GM21717 (cell line): Measurements from ENCODE around the gene RIN2.
"Not testable (repeated sequence)": the region's sequence is repeated elsewhere in the genome, so short reads cannot be mapped to it uniquely, and the experiment has no call there.

Experiments used
- ATAC-seq: cut with Tn5 transposase; IDR thresholded peaks from one replicate; pipeline ENCODE4 v1.9.1; 2021; ENCODE audit warnings: mild to moderate bottlenecking, moderate library complexity; ENCODE audit not compliant: unreplicated experiment

The RIN2 gene

DNA sequence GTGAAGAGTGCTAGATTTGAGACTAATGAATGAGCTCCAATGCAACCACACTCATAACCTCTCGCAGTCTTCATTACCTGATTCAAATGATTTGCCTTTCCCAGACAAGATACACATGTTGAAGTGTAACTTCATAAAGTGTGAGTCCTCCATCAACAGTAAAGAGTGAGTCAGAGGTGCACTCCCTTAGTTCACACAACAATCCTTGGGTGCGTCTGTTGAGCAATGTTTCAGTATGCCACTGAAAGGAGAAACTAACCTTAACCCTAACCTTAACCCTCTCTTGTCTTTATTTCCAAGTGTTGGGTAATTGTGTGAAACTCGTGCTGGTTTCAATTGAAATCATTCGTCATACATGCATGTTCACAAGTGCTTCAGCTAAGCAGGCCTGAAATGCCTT, 21.0 kb upstream of the RIN2 start:
- no peak for ATAC-seq

DNA sequence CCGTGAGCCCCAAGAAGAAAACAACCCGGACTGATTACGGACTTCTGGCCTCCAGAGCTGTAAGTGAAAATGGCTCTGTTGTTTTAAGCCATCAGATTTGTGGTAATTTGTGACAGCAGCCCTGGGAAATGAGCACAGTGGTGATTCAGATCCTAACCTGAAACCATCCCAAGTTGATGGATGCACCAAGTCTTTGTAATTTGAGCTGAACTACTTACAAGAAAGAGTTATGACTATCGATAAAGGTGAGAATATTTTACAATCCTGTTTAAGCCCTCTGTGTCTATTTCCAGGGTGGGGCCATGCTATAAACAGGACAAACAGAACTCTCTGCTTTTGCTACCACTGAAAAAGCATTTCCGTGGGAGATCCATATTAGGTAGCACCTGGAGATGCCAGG, 19.1 kb upstream of the RIN2 start:
- no peak for ATAC-seq

DNA sequence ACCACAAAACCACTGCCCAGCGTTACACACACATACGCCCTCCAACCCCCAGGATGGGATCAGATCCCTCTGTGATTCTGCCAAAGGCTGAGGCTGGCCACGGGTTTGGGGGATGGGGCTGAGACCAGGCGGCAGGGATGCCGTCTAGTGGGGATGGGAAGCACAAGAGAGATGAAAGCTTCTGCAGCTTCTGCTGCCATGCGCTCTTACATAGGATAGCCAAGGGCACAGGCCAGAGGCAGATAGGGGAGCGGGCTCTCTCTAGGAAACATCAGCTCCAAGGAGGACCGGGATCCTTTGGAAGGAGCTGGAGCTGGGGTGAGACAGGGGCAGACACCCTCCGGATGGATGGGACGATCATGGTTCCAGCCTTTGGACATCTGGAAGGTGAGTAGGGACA, 18.7 kb upstream of the RIN2 start:
- ATAC-seq = no peak

DNA sequence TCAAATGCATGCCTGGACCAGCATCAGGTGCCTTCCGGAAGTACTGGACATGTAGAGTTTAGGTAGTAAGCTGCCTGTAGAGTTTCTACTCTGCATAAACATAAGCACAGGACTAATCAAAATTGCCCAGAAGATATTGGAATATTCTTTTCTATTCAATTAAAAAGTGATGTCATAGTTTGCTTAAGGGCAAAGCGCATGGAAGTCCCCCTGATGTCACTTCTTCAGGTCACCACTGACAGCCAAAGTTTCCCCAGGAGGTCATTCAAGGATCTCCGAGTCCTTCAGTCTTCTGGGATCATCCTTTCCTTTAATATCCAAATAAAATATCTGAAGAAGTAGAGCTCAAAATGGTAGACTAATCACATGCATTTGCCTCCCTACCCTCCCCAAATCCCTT, 17.5 kb upstream of the RIN2 start:
- ATAC-seq = no peak

DNA sequence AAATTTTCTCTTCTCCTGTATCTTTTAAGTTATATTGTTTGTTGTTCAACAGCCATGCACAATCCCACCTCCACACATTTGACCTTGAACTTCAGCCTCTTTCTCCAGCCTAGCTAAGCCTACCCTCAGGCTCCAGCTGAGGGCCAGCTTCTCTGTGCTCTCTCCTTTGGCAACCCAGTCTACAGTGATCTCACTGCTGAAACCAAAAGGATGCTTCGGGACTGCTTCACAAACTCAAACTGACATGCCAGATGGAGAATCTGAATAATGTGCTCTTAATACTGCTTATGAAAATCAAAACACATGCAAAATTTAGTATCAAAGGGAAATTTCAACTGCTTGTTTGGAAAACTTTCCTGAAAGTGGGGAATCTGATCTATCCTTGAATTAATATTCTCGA, 16.1 kb upstream of the RIN2 start:
- ATAC-seq = no peak

DNA sequence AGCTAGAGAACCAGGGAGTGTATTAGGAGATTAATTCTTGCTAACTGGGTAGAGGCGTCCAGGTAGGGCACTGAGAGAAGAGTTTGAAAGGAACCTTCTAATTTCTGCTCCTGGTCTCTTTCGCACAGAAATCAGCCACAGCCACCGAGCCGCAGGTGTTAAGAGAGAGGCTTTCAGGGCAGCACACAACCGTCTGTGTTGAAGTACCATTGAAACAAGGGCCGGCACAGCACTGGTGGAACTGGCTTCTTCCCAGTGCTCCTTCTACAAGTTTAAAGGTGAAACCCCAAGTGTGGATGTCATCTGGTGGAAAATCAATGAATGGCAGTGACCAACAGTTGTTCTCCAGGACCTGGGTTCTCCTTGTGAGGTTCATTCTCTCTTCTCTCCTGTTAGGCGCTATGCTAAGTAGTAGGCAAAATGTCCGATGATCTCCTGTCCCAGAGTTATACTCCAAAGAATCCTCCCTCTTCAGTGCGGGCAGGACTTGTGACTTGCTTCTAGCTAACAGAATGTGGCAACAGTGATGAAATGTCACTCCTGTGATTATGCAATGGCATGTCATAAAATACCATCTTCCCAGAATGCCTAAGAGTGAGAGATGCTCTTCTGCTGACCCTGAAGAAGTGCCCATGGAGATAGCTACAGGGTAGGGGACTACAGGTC, 15.0 kb upstream of the RIN2 start:
- ATAC-seq = no peak

DNA sequence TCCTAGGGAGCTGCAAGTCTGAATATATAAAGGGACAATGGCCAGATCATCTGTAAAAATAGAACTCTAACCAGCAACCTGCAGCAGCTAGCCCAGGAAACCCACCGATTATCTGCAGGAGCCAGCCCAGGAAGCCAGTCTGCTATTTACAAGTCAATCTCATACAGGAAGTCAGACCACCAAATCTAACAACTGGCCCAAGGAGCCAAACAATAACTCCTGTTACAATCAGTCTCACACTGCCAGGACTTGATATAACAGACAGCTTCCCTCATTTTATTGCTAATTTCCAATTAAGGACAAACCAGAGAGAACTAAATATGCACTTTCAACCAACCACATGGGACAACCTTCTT, 14.4 kb upstream of the RIN2 start:
- no peak for ATAC-seq

DNA sequence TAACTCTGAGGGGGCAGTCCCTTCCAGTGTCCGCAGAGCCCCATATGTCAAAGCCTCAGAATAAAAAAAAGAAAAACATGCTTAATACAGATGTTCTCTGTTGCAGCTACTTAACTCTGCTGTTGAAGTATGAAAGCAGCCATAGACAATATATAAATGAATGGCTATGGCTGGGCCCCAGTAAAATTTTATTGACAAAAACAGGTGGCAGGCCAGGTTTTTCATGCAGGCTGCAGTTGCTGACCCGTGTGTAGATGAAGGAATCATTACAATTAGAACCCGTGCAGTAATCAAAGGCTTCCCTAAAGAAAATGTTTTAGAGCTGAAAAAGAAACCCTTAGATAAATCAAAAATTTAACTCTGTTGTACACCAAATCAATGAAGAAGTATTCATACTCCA, 13.0 kb upstream of the RIN2 start:
- ATAC-seq = no peak

DNA sequence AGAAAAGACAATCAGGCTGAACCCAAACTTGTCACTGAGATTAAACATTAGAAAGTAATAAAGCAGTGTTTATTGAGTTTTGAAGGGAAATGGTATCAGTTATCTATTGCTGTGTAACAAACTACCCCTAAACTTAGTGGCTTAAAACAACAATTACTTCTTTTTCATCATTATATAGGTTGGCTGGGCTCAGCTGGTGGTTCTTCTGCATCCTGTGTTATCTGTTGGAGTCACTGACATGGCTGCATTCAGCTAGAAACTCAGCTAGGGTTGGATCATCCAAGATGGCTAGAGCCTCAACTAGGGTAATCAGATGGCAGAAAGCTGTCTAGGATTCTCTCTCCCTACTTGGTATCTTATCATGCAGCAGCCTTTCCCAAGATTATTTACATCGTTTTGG, 12.5 kb upstream of the RIN2 start:
- no peak for ATAC-seq

DNA sequence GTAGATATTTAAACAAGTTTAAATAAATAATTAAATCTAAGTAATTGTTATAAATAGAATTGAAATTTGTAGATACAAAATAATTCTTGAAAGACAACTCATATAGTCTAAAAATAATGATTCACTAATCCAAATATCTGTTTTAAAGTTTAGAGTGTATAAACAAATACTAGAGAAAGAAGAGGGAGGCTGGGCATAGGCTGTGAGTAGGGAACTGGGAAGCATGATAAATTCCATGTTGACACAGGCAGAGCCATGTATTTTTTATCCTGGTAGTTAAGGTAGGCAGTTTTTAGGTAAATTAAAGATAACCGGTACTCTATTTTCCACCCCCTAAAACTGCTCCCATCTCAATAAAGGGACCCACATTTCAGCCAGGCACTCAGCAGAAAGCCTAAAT, 11.7 kb upstream of the RIN2 start:
- no peak for ATAC-seq

DNA sequence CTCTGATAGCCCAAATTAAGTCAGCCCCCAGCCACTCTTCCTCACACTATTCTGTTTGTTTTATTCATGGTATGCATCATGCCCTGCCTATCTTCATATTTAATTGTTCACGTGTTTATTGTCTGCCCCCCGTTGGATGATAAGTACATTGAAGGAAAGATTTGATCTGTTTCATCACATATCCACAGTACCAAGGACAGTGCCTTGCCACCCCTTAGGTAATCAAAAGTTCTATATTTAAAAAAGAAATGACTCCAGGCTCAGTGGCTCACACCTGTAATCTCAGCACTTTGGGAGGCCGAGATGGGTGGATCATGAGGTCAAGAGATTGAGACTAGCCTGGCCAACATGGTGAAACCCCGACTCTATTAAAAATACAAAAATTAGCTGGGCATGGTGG, 10.2 kb upstream of the RIN2 start:
- no peak for ATAC-seq

DNA sequence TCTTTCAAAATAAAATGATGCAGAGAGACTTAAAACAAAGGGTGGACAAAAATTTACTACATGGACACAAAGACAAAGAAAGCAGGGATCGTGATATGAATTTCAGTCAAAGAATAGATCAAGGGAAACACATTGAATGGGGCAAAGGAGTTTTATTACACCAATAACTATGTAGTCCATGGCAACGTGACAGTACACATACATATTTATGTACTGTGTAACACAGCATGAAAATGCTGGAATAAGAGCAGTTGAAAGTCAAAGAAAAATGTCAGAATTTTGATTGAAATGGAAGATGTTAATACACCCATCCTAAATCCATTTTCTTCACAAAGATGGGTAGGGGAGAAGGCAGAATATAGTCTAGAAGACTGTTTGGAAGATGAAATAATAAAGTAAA, 9.4 kb upstream of the RIN2 start:
- no peak for ATAC-seq

DNA sequence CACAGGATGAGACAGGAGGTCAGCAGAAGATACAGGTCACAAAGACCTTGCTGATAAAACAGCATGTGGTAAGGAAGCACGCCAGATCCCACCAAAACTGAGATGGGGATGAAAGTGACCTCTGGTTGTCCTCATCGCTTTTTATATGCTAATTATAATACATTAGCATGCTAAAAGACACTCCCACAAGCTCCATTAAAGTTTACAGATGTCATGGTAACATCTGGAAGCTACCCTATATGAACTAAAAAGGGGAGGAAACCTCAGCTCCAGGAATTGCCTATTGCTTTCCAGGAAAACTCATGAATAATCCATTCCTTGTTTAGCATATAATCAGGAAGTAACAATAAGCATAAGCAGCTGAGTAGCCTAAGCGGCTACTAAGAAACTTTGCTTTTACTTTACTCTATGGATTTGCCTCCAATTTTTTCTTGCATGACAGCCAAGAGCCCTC, 8.4 kb upstream of the RIN2 start:
- ATAC-seq = no peak

DNA sequence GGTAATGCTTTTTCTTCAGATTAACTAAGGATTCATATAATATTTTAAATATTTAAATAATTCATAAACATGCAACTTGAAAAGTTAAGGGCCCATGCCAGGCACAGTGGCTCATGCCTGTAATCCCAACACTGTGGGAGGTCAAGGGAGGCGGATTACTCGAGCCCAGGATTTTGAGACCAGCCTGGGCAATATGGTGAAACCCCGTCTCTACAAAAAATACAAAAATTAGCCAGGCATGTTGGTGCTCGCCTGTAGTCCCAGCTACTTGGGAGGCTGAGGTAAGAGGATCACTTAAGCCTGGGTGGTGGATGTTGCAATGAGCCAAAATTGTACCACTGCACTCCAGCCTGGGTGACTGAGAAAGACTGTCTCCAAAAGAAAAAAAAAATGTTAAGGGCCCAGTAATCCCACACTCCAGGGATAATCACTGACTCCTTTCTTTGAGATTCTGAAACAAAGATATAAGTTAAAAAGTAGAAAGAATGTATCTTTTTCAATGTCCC, 7.9 kb upstream of the RIN2 start:
- no peak for ATAC-seq

DNA sequence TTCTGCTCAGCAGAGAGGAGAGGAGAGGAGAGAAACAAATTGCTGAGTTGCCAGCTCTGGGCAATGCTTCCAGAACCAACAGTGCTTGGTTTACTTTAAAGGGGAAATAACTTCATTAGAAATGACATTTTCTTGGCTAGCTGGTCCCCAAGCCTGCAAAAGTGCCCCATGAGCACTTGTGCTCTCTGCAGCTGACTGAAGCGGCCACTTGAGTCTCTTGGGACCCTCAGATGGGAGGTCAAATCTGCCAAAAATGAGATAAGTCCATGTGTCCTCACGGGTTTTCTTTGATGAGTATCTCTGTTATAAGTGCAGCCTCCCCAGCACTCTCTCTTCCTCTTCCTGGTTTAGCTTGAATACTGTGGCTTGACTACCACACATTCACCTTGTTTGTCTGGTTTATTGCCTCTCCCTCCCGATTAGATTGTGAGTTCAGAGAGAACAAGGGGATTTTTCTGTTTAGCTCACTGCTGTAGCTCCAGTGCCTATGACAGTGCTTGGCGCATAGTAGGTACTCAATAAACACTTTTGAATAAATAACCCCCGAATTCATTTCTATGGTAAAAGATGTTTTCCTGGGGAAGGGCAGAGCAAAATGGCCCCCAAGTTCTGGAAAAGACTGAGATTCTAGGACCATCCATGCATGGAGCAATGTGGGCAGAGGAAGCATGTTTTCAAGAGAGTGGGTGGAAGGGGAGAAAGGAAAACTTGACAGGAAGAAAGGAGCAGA, 7.0 kb upstream of the RIN2 start:
- ATAC-seq = no peak

DNA sequence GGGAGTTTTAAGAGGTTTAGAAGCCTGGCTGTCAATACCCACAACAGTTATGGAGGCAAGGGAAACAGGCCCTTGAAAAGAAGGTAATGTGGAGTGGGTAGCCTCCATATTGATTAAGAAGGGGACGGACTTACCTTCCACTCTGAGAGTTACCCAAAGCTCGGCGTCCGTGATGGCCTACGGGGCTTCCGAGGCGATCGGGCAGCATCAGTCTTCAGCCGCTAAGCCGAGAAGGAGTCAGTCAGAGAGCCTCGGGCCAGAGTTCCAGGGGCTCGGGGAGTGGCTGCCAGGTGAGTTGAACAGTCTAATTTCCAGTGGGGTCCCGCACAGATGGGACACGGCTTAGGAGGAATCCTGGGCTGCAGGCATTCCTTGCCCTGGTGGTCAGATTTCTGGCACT, 3.9 kb upstream of the RIN2 start:
- ATAC-seq = not testable (repeated sequence)

DNA sequence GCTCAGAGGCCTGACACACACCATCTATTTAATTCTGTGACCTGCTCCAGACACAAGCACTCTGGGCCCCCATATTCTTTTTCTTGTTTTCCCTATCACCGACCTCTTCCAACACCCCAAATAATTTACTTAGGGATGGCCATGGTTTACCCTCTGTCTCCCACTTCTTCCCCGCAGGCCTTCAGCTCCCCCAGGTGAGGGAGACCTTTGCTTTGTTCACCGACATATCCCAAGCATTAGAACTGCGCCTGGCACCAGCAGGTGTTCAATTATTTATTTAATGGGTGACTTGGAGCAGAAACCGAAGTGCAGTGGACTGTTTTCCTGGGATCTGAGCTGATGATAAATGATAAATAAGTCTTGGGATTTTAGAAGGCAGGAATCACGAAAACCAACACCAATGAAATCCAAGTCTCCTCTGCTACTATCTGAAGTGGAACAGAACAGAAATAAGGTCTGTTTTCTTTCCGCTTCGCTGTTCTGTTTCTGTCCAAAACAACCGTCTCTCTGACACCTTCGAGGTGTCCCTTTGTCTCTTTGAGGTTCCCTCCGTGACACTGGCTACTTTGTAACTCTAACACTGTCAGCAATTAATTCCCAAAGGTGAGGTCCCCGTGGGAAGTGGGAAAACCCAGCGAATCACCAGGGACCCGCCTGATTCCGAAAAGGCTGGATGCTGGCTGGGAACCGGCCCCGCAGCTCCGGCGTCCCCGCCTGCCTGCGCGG, 1.1 kb upstream of the RIN2 start:
- ATAC-seq = no peak

DNA sequence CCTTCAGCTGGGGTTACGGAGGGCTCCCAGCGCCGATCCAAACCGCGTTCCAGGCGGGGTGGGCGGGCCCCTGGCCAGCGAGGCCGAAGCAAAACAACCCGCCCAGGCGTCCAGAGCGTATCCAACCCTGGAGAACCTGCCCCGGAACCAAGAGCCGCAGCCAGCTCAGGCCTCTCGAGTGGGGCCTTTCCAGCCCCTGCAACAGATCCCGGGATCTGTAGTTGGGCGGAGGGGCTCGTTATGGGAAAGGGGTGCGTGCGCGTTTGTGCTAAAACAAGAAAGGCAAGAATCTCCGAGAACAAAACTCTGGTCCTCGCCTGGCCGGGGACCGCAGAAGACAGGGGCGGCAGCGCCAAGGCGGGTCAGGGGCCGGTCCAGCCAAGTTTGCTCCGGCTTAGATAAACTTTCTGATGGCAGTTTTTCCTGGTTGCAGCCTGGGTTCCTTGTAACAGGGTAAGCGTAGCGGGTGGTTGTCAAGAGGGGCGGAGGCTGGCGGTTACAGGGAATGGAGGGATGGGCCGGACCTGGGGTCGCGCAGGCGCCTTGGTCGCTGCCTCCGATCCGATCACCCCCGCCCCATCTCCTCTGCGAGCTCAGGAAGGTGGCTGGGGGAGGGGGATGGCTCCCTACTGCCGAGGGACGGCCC, 448 bp upstream of the RIN2 start:
- no peak for ATAC-seq

DNA sequence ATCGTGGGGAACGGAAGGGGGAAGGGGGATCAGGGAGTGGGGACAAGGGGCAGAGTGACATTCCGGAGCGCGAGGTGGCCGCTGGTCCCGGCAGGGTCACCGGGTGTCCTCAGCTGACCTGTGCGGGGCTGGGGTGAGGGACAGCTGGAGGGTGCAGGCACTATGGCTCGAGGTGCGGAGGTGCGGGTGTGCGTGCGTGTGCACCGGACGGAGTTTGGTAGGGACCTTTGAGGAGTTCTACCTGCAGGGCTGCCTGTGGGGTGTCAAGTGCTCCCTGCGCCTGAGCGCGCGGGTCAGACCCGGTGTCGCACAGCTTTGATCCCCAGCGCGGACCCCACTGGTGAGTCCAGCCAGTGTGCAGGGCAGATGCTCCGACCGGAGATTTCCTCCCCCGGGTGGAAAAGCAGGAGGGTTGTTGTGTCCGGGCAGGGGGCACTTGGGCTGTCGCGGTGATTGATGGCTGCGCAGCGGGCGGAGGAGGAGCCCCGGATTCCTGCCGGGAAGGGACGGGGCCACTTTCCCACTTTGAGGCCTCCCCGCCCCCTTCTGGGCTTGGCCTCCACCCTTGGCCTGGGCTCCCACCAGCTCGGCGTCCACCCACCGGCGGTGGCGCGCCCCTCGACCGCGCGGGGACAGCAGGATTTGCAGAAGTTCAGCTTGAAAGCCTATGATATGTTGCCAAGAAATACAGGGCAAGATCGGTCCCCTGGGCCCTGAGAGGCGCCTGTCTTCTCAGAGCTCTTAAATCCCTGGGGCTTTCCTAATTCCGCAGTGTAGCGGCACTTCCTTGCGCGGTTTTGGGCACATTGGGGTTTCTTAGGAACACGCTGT, 658 bp downstream of the RIN2 start:
- no peak for ATAC-seq

DNA sequence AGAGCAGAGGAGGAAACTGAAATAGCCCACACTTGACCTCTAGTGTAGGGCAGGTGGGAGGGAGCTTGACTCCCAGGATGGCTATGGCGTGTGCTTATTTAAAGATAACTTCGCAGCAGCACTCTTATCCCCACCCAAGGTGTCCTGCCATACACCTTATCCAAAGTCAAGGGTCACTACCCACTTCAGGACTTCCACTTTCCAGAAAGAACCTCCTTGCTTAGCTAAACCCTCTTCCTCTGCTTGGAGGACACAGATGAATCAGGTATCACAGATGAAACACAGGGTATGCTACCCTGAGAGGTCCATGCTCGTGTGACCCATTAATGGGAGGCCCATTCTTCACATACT, 2.3 kb downstream of the RIN2 start:
- no peak for ATAC-seq

DNA sequence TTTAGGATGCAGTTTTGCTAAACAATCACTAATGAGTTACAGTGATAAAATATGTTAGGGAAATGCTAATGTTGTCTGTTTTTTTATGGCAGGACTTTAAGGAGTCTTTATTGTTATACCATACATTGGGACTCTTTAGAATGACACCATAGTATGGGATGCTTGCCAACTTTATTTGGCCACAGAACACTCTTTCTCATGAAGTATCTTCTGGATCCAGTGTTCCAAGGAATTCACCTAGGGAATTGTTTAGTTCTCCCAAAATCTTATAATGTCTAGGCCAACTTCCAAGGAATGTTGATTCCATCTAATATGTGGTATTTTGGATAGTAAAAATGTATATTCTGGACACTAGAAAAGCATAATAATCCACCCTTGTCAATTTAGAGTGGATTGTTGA, 3.3 kb downstream of the RIN2 start:
- no peak for ATAC-seq
